EH (cell line): ENCODE data around the gene CDC42.

Experiments used
- DNase-seq: peaks from one replicate; pipeline ENCODE4 v3.0.0-alpha.2; 2015; ENCODE audit warnings: low read depth

The CDC42 gene

GRCh38 chr1:22076346-22076745 is 23.8 kb downstream of the CDC42 start:
- no peak for DNase-seq

- peak; percentile 34 for DNase-seq
Measured at GRCh38 chr1:22077728-22078127, 25.2 kb downstream of the CDC42 start.

- DNase-seq: no peak
Measured at GRCh38 chr1:22078133-22078532, 25.6 kb downstream of the CDC42 start.

- no peak for DNase-seq
Measured at GRCh38 chr1:22080191-22080590, 27.7 kb downstream of the CDC42 start.

GRCh38 chr1:22088331-22088730 is 35.8 kb downstream of the CDC42 start:
- DNase-seq: no peak

GRCh38 chr1:22089134-22089571 is 36.6 kb downstream of the CDC42 start:
- no peak for DNase-seq

- no peak for DNase-seq
Measured at GRCh38 chr1:22089787-22090186, 37.3 kb downstream of the CDC42 start.

- DNase-seq: no peak
Measured at GRCh38 chr1:22090867-22091266, 38.4 kb downstream of the CDC42 start.

GRCh38 chr1:22092026-22092768 is 39.7 kb downstream of the CDC42 start:
- DNase-seq: peak; percentile 82

GRCh38 chr1:22093513-22093912 is 41.0 kb downstream of the CDC42 start:
- no peak for DNase-seq

- DNase-seq: peak; percentile 40
Measured at GRCh38 chr1:22096036-22096435, 43.5 kb downstream of the CDC42 start.

GRCh38 chr1:22096463-22096862 is 44.0 kb downstream of the CDC42 start:
- DNase-seq: no peak

- DNase-seq: no peak
Measured at GRCh38 chr1:22098752-22099151, 46.2 kb downstream of the CDC42 start.

- no peak for DNase-seq
Measured at GRCh38 chr1:22100168-22100567, 47.7 kb downstream of the CDC42 start.

- DNase-seq: no peak
Measured at GRCh38 chr1:22101199-22101598, 48.7 kb downstream of the CDC42 start.

- no peak for DNase-seq
Measured at GRCh38 chr1:22101995-22102394, 49.5 kb downstream of the CDC42 start.

GRCh38 chr1:22102746-22103145 is 50.2 kb downstream of the CDC42 start:
- no peak for DNase-seq

GRCh38 chr1:22104094-22104493 is 51.6 kb downstream of the CDC42 start:
- DNase-seq: no peak

- DNase-seq: no peak
Measured at GRCh38 chr1:22104865-22105437, 52.4 kb downstream of the CDC42 start.

- DNase-seq: peak; percentile 68
Measured at GRCh38 chr1:22105611-22106207, 53.2 kb downstream of the CDC42 start.

- peak; percentile 45 for DNase-seq
Measured at GRCh38 chr1:22107126-22107525, 54.6 kb downstream of the CDC42 start.

GRCh38 chr1:22108339-22109105 is 56.0 kb downstream of the CDC42 start:
- peak; percentile 80 for DNase-seq

- no peak for DNase-seq
Measured at GRCh38 chr1:22110016-22110415, 57.5 kb downstream of the CDC42 start.
